H54 (cell line): ENCODE measurements around the gene LRRFIP1.

ENCODE experiments used
- DNase-seq: peaks from one replicate; pipeline ENCODE4 v3.0.0; 2011; ENCODE audit warnings: low spot score, mixed read lengths; ENCODE audit not compliant: insufficient read length
- FAIRE-seq: peaks from 3 replicates; lab custom pipeline; 2011; peaks lifted over from hg19 to GRCh38; lab: Jason Lieb, UNC
- POLR2A ChIP-seq: IDR thresholded peaks from 2 replicates; pipeline ENCODE4 v1.6.1; 2011; ENCODE audit warnings: low read depth, mild to moderate bottlenecking, low read length

The LRRFIP1 gene

GRCh38 chr2:237645261-237645660 lies 17.9 kb downstream of the LRRFIP1 start:
- no peak for FAIRE-seq
- no peak for TF ChIP-seq POLR2A
- no peak for DNase-seq

GRCh38 chr2:237647176-237648015 lies 20.0 kb downstream of the LRRFIP1 start:
- TF ChIP-seq POLR2A: no peak
- DNase-seq (no peak), FAIRE-seq (no peak)

GRCh38 chr2:237648016-237648381 lies 20.6 kb downstream of the LRRFIP1 start:
- FAIRE-seq: no peak

GRCh38 chr2:237649541-237650454 lies 22.4 kb downstream of the LRRFIP1 start:
- TF ChIP-seq POLR2A: no peak
- no peak for DNase-seq
- no peak for FAIRE-seq

More at GRCh38 chr2:237648016-237648381, 20.6 kb downstream of the LRRFIP1 start:
- no peak for TF ChIP-seq POLR2A
- no peak for DNase-seq

GRCh38 chr2:237650455-237650850 lies 23.1 kb downstream of the LRRFIP1 start:
- FAIRE-seq: no peak
- DNase-seq: no peak
- no peak for TF ChIP-seq POLR2A

GRCh38 chr2:237651761-237652160 lies 24.4 kb downstream of the LRRFIP1 start:
- no peak for FAIRE-seq

GRCh38 chr2:237652181-237652580 lies 24.8 kb downstream of the LRRFIP1 start:
- DNase-seq: no peak
- no peak for TF ChIP-seq POLR2A
- FAIRE-seq: no peak

More at GRCh38 chr2:237651761-237652160, 24.4 kb downstream of the LRRFIP1 start:
- DNase-seq: no peak
- no peak for TF ChIP-seq POLR2A

GRCh38 chr2:237652854-237653253 lies 25.5 kb downstream of the LRRFIP1 start:
- no peak for FAIRE-seq
- DNase-seq: no peak
- no peak for TF ChIP-seq POLR2A

- TF ChIP-seq POLR2A: no peak
- FAIRE-seq (no peak), DNase-seq (no peak)
Measured at GRCh38 chr2:237653776-237654558, 26.6 kb downstream of the LRRFIP1 start.

- no peak for FAIRE-seq
- no peak for TF ChIP-seq POLR2A
- DNase-seq: no peak
Measured at GRCh38 chr2:237657063-237657462, 29.7 kb downstream of the LRRFIP1 start.

GRCh38 chr2:237660381-237660900 lies 33.1 kb downstream of the LRRFIP1 start:
- no peak for TF ChIP-seq POLR2A
- no peak for DNase-seq

GRCh38 chr2:237661270-237661669 lies 33.9 kb downstream of the LRRFIP1 start:
- TF ChIP-seq POLR2A: no peak
- FAIRE-seq (no peak), DNase-seq (no peak)

More at GRCh38 chr2:237660381-237660900, 33.1 kb downstream of the LRRFIP1 start:
- no peak for FAIRE-seq

- TF ChIP-seq POLR2A: no peak
- FAIRE-seq: no peak
- DNase-seq: no peak
Measured at GRCh38 chr2:237661799-237662328, 34.5 kb downstream of the LRRFIP1 start.
